ENCODE measurements around the gene SLC25A34. TPM values are rescaled to one million over a fixed set of nuclear protein-coding genes. Genes with fewer than 3 reads are reported as not detected.

Gene SLC25A34
- total and polyA plus RNA-seq, 10 of the 15 experiments (the other 5 are each of a cell fraction or from before 2014, with no cell fraction given): 0.02 to 1.6 (median 0.39) TPM

DNA sequence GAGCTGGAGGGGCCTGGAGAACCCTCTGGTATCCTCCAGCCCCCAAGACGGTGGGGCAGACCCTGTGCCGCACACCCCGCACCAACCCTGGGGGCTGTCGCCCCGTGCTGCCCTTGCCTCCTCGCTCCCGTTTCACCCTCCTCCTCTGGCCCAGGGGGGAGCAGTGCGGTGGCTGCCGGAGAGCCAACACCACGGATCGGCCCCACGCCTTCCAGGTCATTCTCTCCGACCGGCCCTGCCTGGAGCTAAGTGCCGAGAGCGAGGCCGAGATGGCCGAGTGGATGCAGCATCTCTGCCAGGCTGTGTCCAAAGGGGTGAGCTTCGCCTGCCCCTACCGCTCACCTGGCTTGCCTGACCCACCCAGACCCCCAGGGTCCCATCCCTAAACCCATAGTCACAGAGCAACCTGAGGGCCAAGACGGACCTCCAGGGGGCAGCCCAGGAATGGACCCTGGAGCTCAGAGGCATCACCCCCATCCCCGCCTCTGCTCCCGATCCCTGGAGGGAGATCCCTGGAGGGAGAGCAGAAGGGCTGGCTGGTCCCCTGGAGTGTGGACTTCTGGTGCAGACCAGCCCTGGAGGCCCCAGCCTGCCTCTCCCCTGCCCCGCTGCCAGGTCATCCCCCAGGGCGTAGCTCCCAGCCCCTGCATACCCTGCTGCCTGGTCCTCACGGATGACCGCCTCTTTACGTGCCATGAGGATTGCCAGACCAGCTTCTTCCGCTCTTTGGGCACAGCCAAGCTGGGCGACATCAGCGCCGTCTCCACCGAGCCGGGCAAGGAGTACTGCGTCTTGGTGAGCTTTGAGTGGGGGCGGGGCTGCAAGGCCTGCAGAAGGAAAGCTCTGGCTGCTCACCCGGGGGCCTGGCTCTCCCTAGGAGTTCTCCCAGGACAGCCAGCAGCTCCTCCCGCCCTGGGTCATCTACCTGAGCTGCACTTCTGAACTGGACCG is 4.0 kb upstream of the SLC25A34 start:
- POLR2A ChIA-PET: interaction anchor here (0.6 kb wide), 1 partner anchor 51 kb away, joined by 4 read pairs; no protein-coding TSS in a partner anchor

More for the DNA sequence above, 4.0 kb upstream of the SLC25A34 start:
- Histone ChIP-seq H2AFZ (ENCODE audit: control insufficient read depth, low read depth, low read length) (no peak overlapping the region), H3K27ac (ENCODE audit: control insufficient read depth, insufficient read depth) (no peak overlapping the region), H3K27me3 (replicated peaks in 1 of 2; ENCODE audit: control insufficient read depth in 2 of 2, insufficient read depth in 2 of 2, low read length in 1 of 2) (no peaks in the 10 kb centered on the region), H3K9ac (ENCODE audit: control insufficient read depth, insufficient read depth, low read length) (no peak overlapping the region), H3K4me1 (ENCODE audit: control insufficient read depth, insufficient read depth, low read length) (no peaks in the 10 kb centered on the region), H4K20me1 (ENCODE audit: control insufficient read depth, insufficient read depth) (no peaks in the 10 kb centered on the region), H3K4me3 (no peak overlapping the region), H3K4me2 (ENCODE audit: control insufficient read depth, insufficient read depth) (no peak overlapping the region), H3K36me3 (ENCODE audit: control insufficient read depth in 2 of 2, insufficient read depth in 2 of 2, low read length in 1 of 2) (peaks cover 11 to 26% of the 10 kb centered on the region in 2 experiments), H3K79me2 (ENCODE audit: control insufficient read depth, insufficient read depth, low read length) (no peaks in the 10 kb centered on the region), H3K9me3 (replicated peaks; ENCODE audit: control insufficient read depth, insufficient read depth, low read length) (no peaks in the 10 kb centered on the region)
- no peak for TF ChIP-seq JUND (IDR thresholded peaks at IDR 0.05; ENCODE audit: low read depth, low read length)
- TF ChIP-seq ZNF274 (IDR thresholded peaks at IDR 0.05; ENCODE audit: insufficient read depth, insufficient read length): no peak
- no peak for TF ChIP-seq PAX5 (IDR thresholded peaks at IDR 0.05; ENCODE audit: borderline replicate concordance, low read depth, low read length)
- no peak for TF ChIP-seq PAX8 (IDR thresholded peaks at IDR 0.05)
- no peak for TF ChIP-seq ZNF384 (IDR thresholded peaks at IDR 0.05; ENCODE audit: borderline replicate concordance, low read depth, low read length)
- TF ChIP-seq IKZF1 (conservative IDR thresholded peaks at IDR 0.05): no peak
- TF ChIP-seq CREM (IDR thresholded peaks at IDR 0.05; ENCODE audit: low read depth): no peak
- TF ChIP-seq, protein P1, sequence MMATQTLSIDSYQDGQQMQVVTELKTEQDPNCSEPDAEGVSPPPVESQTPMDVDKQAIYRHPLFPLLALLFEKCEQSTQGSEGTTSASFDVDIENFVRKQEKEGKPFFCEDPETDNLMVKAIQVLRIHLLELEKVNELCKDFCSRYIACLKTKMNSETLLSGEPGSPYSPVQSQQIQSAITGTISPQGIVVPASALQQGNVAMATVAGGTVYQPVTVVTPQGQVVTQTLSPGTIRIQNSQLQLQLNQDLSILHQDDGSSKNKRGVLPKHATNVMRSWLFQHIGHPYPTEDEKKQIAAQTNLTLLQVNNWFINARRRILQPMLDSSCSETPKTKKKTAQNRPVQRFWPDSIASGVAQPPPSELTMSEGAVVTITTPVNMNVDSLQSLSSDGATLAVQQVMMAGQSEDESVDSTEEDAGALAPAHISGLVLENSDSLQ (IDR thresholded peaks at IDR 0.05): no peak
- no peak for TF ChIP-seq ATF7 (IDR thresholded peaks at IDR 0.05; ENCODE audit: low read depth)
- TF ChIP-seq EZH2 (IDR thresholded peaks at IDR 0.05; ENCODE audit: borderline replicate concordance, control insufficient read depth, low read depth, low read length): no peak
- no peak for TF ChIP-seq NR2C1 (IDR thresholded peaks at IDR 0.05)
- intact Hi-C loops (cut with micrococcal nuclease; ENCODE audit: unreplicated experiment) (loop anchor here (5.0 kb wide), 1 partner anchor 300 kb away; no protein-coding TSS in a partner anchor), in situ Hi-C loops (cut with MboI) (no loop called here)
- ChIA-PET SMC1A (ENCODE audit: uncharacterized antibody, unreplicated experiment) (no interaction called here), CTCF (interaction anchor here (0.6 to 1.0 kb wide), 2 partner anchors 9 to 50 kb away, joined by 3 to 4 read pairs; no protein-coding TSS in a partner anchor), RAD21 (ENCODE audit: unreplicated experiment) (interaction anchor here (0.6 kb wide), 1 partner anchor 160 kb away, joined by 3 read pairs; no protein-coding TSS in a partner anchor)
- FAIRE-seq (no peak), ATAC-seq (no peak), DNase-seq (ENCODE audit: low read depth, low spot score) (no peak)
- WGBS (ENCODE audit: insufficient coverage, insufficient replicate concordance, low lambda C conversion rate, missing lambda C conversion rate): 96% methylated on average over 38 of the region's 39 CpGs
- no TSS peak for BruUV-seq (replicated peaks)

Measured in GM12878 (cell line).